GM19240 (cell line): ENCODE results near the gene RPS19.
"Not testable (repeated sequence)": the region's sequence is repeated elsewhere in the genome, so short reads cannot be mapped to it uniquely, and the experiment has no call there.

Experiments used
- DNase-seq: peaks from one replicate; pipeline ENCODE4 v3.0.0; 2011; ENCODE audit warnings: low spot score; ENCODE audit not compliant: insufficient read length

Gene RPS19

GRCh38 chr19:41913538-41914423, 53.7 kb downstream of the RPS19 start:
- no peak for DNase-seq

DNA sequence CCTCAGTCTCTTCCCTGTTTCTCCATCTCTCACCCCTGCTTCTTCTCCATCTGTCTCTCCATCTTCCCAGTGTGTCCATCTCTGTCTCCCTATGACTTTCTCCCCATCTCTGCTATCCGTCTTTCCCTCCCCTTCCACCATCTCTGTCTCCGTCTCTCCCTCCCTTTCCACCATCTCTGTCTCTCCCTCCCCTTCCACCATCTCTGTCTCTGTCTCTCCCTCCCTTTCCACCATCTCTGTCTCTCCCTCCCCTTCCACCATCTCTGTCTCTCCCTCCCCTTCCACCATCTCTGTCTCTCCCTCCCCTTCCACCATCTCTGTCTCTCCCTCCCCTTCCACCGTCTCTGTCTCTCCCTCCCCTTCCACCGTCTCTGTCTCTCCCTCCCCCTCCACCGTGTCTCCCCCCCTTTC, 54.4 kb downstream of the RPS19 start:
- not testable (repeated sequence) for DNase-seq

- DNase-seq: no peak
Observed at GRCh38 chr19:41915021-41915775, 55.1 kb downstream of the RPS19 start.

DNA sequence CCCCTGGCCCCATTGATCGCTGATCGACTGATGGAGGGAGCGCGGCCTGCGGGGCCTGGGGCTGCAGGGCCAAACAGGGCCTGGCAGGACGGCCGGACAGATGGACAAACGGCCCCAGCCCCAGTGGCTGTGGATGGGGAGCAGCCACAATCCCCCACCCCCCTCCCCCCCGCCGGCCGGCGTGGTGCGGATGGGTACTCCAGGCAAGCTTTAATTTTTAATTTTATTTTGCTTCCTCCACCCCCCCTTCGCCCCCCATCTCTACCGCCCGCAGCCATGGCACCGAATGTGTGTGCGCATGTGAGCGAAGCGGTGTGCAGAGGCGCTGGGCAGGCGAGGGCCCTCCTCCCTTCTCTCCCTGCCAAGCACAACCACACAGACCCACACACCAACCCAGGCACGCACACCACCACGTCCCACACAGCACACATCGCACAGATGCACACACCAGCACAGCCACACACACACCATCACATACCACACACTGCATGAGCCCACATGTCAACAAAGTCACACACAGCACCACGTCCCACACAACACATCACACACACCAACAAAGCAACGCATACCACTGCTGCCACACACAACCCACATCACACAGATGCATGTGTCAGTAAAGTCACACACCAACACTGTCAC, 55.8 kb downstream of the RPS19 start:
- no peak for DNase-seq

- DNase-seq: no peak
Observed at GRCh38 chr19:41917676-41918075, 57.6 kb downstream of the RPS19 start.

DNA sequence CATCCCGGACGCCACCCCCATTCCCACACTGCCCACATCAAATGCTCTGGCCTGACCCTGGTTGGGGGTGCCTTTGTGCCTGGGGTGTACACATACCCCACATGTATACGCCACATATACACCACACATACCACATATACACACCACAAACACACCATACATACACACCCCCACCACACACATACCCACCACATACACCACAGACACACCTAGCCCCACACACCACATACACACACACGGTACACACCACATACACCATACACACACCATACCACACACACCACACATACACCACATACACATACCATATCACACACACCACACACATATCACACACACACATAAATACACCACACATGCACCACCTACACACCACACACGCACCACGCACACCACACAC, 58.0 kb downstream of the RPS19 start:
- DNase-seq: no peak

GRCh38 chr19:41918653-41919244, 58.7 kb downstream of the RPS19 start:
- no peak for DNase-seq

DNA sequence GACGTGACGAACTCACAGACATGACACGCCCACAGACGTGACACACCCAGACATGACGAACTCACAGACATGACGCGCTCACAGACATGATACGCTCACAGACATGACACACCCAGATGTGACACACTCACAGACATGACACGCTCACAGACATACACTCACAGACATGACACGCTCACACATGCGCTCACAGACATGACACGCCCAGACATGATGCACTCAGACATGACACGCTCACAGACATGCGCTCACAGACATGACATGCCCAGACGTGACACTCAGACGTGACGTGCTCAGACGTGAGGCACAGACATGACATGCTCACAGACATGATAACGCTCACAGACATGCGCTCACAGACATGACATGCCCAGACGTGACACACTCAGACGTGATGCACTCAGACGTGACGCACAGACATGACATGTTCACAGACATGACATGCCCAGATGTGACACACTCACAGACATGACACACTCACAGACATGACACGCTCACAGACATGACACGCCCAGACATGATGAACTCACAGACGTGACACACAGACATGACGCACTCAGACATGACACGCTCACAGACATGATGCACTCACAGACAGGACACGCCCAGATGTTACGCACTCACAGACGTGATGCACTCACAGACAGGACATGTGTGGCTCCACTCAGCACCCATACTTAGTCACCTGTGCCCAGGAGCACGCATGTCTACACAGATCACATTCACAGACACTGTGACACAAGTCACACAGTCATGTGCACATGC, 60.1 kb downstream of the RPS19 start:
- DNase-seq: no peak

- no peak for DNase-seq
Observed at GRCh38 chr19:41920882-41921576, 61.0 kb downstream of the RPS19 start.

DNA sequence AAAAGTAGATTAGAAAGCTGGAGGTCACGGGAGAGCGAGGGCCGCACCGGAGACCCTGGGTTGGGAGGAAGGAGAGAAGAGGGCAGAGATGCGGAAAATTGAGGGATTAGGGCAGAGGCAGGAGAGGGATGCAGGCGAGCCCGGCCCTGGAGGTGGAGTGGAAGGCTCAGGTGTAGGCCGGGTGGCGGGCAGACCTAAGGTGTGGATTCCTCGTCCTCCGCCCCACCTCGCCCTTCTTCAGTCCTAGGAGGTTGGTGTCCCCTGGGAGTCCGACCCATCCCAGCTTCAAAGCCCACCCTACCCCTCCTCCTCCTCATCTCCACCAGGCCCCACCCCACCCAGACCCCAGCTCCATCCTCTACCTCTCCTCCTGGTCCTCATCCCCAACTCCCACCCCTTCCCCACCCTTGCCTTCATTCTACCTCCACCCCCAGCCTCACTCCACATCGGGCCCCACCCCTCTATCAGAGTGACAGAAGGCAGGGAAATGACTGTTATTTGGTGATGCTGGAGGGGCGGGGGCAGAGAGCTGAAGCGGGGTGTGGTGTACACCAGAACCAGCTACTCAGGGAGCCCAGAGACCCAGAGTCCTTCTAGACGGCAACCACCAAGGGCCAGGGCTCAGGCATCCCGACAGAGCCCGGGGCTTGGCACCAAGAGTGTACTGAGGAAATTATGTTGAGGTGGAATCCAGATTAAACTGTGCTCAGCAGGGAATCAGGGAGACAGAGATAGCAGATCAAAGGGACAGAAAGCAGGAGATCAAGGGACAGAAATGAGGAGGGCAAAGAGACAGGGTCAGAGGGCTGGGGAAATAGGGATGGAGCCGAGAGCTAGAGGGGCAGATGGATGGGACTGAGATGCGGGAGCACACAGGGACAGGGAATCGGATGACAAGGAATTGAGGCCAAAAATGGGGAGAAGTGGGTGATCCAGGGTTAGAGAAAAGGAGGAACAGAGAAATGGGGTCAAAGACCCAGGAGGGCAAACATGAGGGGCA, 61.8 kb downstream of the RPS19 start:
- no peak for DNase-seq
